ENCODE results near the gene PYY. TPM values are rescaled to one million over a fixed set of nuclear protein-coding genes. Genes with fewer than 3 reads are reported as not detected.
"Not testable (repeated sequence)": the region's sequence is repeated elsewhere in the genome, so short reads cannot be mapped to it uniquely, and the experiment has no call there.

Gene PYY
- total RNA-seq, 6 experiments from 2014 or later: not detected

DNA sequence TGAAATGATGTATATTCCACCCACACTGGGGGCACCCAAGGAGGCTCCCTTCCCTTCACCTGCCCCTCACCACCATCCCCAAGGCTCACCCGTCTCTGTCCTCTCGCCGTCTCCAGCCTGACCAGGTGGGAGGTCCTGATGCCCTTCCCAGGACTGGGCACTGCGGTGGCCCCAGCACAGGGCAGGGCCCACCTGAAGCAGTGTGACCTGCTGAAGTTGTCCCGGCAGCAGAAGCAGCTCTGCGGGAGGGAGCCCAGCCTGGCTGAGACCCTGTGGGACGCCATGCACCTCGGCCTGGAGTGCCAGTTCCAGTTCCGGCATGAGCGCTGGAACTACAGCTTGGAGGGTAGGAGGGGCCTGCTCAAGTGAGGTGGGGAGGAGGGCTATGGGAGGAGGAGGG lies 21.4 kb downstream of the PYY start:
- H3K4me1 ChIP-seq: peaks cover 0 to 8% (median 0%) of the 10 kb centered on the region in 4 donors
- DNase-seq: no peak
- TF ChIP-seq POLR2A (IDR thresholded peaks at IDR 0.05) (no peak), CTCF (IDR thresholded peaks at IDR 0.05) (no peak)
- H3K9me3 ChIP-seq: no peaks in the 10 kb centered on the region
- no peaks in the 10 kb centered on the region for H3K27me3 ChIP-seq
- intact Hi-C loops (cut with DNase I): no loop called here
- ATAC-seq: no peak
- no peak overlapping the region for H3K4me3 ChIP-seq
- H3K27ac ChIP-seq: no peak overlapping the region
- no peaks in the 10 kb centered on the region for H3K36me3 ChIP-seq
- WGBS (ENCODE audit: insufficient coverage, low coverage, low lambda C conversion rate, missing lambda C conversion rate): 96% methylated on average over 6 of the region's 10 CpGs

- peak; percentile 85 to 95 (median 92) for DNase-seq
- no peak for TF ChIP-seq POLR2A (IDR thresholded peaks at IDR 0.05)
- no peak for TF ChIP-seq CTCF (IDR thresholded peaks at IDR 0.05)
- Histone ChIP-seq H3K4me3 (no peak overlapping the region), H3K9me3 (no peaks in the 10 kb centered on the region), H3K27ac (no peak overlapping the region), H3K27me3 (peaks cover 0 to 5% of the 10 kb centered on the region in 2 donors), H3K4me1 (peaks cover 0 to 12% (median 0%) of the 10 kb centered on the region in 4 donors), H3K36me3 (no peaks in the 10 kb centered on the region)
- intact Hi-C loops (cut with DNase I): no loop called here
- ATAC-seq: peak; percentile 98 to 100 (median 99)
- 0% methylated on average over 1 of the region's 5 CpGs for WGBS (ENCODE audit: insufficient coverage, low coverage, low lambda C conversion rate, missing lambda C conversion rate)
These were observed 22.6 kb downstream of the PYY start for GRCh38 chr17:43931062-43931571.

- TF ChIP-seq POLR2A (IDR thresholded peaks at IDR 0.05): no peak
- TF ChIP-seq CTCF (IDR thresholded peaks at IDR 0.05): no peak
- Histone ChIP-seq H3K9me3 (no peaks in the 10 kb centered on the region), H3K36me3 (no peaks in the 10 kb centered on the region), H3K27me3 (peaks cover 0 to 5% of the 10 kb centered on the region in 2 donors), H3K27ac (no peak overlapping the region), H3K4me3 (no peak overlapping the region), H3K4me1 (peaks cover 0 to 12% (median 0%) of the 10 kb centered on the region in 4 donors)
- ATAC-seq: no peak
- DNase-seq: no peak
- 78% methylated on average over 1 of the region's 1 CpG for WGBS (ENCODE audit: insufficient coverage, low coverage, low lambda C conversion rate, missing lambda C conversion rate)
- intact Hi-C loops (cut with DNase I): no loop called here
These were observed 25.1 kb downstream of the PYY start for GRCh38 chr17:43928609-43929008.

DNA sequence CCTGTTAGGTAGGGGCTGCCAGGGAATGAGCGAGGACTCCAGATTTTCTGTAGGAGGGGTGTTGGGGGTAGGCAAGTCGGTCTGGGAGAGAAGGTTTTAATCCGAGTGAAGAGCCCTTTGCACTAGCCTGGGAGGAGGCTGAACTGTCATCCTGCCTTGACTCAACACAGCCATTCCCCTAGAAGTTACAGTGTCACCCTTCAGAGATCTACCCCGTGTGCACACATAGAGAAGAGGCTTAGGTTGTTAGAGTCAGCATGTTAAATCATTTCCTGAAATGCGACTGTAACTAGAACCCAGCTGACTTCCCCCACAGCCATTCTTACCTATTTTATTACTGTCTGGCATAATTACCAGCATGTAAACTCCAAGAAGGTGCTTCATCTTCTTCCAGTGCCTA lies 25.8 kb downstream of the PYY start:
- intact Hi-C loops (cut with DNase I); ATAC-seq; H3K27me3 ChIP-seq; H3K4me3 ChIP-seq; DNase-seq; H3K36me3 ChIP-seq; H3K27ac ChIP-seq; H3K9me3 ChIP-seq: not testable (repeated sequence)
- H3K4me1 ChIP-seq: peaks cover 0 to 12% (median 0%) of the 10 kb centered on the region in 4 donors
- 38% methylated on average over 5 of the region's 5 CpGs for WGBS (ENCODE audit: insufficient coverage, low coverage, low lambda C conversion rate, missing lambda C conversion rate)

DNA sequence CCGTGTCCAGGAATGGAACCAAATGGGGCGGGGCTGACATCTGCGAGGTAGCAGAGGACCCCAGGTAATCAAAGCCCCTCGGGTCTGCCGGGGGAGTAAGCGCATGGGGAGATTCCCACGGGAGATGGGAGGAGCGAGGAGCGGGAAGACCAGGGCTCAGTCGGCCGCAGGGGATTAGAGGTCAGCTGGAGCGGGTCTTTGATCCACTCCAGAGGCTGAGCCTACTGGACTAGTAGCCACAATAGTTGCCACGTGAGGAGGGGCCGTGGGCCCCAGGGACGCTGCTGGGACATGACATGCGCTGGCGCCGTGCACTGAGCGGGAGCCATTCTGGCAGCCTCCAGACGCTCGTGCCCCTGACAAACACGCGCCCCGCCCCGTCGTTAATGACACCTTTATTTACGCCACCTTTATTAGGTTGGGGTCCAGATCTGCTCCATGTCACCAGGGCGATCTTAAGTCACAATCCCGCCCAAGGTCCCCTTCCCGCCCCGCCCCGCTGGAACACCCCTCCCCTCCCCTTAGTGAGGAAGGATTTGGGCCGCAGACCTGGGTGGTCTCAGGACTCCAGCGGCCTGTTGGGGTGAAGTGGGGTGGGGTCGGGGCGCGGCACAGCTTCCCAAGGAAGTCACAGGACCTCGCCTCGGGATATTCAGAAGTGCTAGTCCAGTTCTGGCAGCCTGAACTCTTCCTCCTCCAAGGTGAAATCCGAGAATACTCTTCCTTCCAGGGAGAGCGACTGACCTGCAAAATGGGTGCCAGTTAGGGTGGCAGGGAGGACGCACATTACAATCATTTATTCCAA lies 26.5 kb downstream of the PYY start:
- DNase-seq (no peak), ATAC-seq (peak in 1 of 4 donors; percentile 3)
- peaks cover 0 to 5% of the 10 kb centered on the region in 2 donors for H3K27me3 ChIP-seq
- WGBS (ENCODE audit: insufficient coverage, low coverage, low lambda C conversion rate, missing lambda C conversion rate): 18% methylated on average over 19 of the region's 42 CpGs
- no peak for TF ChIP-seq CTCF (IDR thresholded peaks at IDR 0.05)
- TF ChIP-seq POLR2A (IDR thresholded peaks at IDR 0.05): no peak
- H3K36me3 ChIP-seq: no peaks in the 10 kb centered on the region
- no peak overlapping the region for H3K27ac ChIP-seq
- no peaks in the 10 kb centered on the region for H3K9me3 ChIP-seq
- intact Hi-C loops (cut with DNase I): no loop called here
- H3K4me3 ChIP-seq: no peak overlapping the region
- peaks cover 0 to 12% (median 0%) of the 10 kb centered on the region in 4 donors for H3K4me1 ChIP-seq

All from right lobe of liver (tissue), 6 donors.